Measurements from ENCODE around the gene ATG4D.

DNA sequence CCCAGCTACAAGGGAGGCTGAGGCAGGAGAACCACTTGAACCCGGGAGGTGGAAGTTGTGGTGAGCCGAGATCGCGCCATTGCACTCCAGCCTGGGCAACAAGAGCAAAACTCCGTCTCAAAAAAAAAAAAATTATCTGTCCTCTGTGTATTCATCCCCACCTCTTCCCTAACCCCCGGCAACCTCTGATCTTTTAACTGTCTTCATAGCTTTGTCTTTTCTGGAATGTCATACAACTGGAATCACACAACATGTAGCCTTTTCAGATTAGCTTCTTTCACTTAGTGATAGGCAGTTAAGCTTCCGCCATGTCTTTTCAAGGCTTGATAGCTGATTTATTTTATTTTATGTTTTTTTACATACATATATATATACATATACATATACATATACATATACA, 18.1 kb upstream of the ATG4D start:
- TF ChIP-seq, protein P1, sequence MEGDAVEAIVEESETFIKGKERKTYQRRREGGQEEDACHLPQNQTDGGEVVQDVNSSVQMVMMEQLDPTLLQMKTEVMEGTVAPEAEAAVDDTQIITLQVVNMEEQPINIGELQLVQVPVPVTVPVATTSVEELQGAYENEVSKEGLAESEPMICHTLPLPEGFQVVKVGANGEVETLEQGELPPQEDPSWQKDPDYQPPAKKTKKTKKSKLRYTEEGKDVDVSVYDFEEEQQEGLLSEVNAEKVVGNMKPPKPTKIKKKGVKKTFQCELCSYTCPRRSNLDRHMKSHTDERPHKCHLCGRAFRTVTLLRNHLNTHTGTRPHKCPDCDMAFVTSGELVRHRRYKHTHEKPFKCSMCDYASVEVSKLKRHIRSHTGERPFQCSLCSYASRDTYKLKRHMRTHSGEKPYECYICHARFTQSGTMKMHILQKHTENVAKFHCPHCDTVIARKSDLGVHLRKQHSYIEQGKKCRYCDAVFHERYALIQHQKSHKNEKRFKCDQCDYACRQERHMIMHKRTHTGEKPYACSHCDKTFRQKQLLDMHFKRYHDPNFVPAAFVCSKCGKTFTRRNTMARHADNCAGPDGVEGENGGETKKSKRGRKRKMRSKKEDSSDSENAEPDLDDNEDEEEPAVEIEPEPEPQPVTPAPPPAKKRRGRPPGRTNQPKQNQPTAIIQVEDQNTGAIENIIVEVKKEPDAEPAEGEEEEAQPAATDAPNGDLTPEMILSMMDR (IDR thresholded peaks at IDR 0.05): no peak
- TF ChIP-seq POLR2A (IDR thresholded peaks at IDR 0.05) (no peak), POLR2AphosphoS5 (IDR thresholded peaks at IDR 0.05) (no peak)

Data from sigmoid colon (tissue), 4 donors.